DOHH2 (cell line): ENCODE measurements around the gene DEFB113.

Experiments
- H3F3A ChIP-seq: fragments of 200-600 bp; sonication (generic), shearing (Covaris generic); 2 replicates; pipeline ENCODE4 v1.6.0; 2016; ENCODE audit warnings: antibody characterized with exemption, mild to moderate bottlenecking; ENCODE audit not compliant: control insufficient read depth, insufficient read depth
- H3K27ac ChIP-seq: fragments of 200-600 bp; sonication (generic); 2 replicates; pipeline ENCODE4 v1.5.1; 2014; ENCODE audit warnings: low read depth, mild to moderate bottlenecking, low read length, moderate library complexity
- H3K27me3 ChIP-seq: fragments of 200-600 bp; sonication (generic); 2 replicates; pipeline ENCODE4 v1.6.1; 2014; ENCODE audit warnings: mild to moderate bottlenecking, low read length, mixed read lengths; ENCODE audit not compliant: control insufficient read depth
- H3K36me3 ChIP-seq: fragments of 200-600 bp; sonication (generic); 2 replicates; pipeline ENCODE4 v1.6.1; 2014; ENCODE audit warnings: mild to moderate bottlenecking, low read length, moderate library complexity, mixed read lengths; ENCODE audit not compliant: control insufficient read depth
- H3K4me1 ChIP-seq: fragments of 200-600 bp; sonication (generic); 2 replicates; pipeline ENCODE4 v1.6.1; 2014; ENCODE audit warnings: mild to moderate bottlenecking, low read length, mixed read lengths; ENCODE audit not compliant: control insufficient read depth
- H3K4me2 ChIP-seq: fragments of 200-600 bp; sonication (generic); 2 replicates; pipeline ENCODE4 v1.6.0; 2014; ENCODE audit warnings: mild to moderate bottlenecking, low read length, moderate library complexity
- H3K4me3 ChIP-seq: fragments of 200-600 bp; sonication (generic); 2 replicates; pipeline ENCODE4 v1.5.1; 2014; ENCODE audit warnings: mild to moderate bottlenecking, low read length, mixed read lengths
- H3K79me2 ChIP-seq: fragments of 200-600 bp; sonication (generic); 2 replicates; pipeline ENCODE4 v1.6.1; 2014; ENCODE audit warnings: mild to moderate bottlenecking, low read length, mixed read lengths; ENCODE audit not compliant: control insufficient read depth
- H3K9me2 ChIP-seq: fragments of 200-600 bp; sonication (generic); replicated peaks from 2 replicates; pipeline ENCODE4 v1.6.1; 2014; ENCODE audit warnings: mild to moderate bottlenecking, low read length, mixed read lengths; ENCODE audit not compliant: control insufficient read depth
- H3K9me3 ChIP-seq: fragments of 200-600 bp; sonication (generic); 2 replicates; pipeline ENCODE4 v1.6.1; 2014; ENCODE audit warnings: antibody characterized with exemption, low read length, mixed read lengths; ENCODE audit not compliant: control insufficient read depth, insufficient read depth
- H4K20me1 ChIP-seq: fragments of 200-600 bp; sonication (generic); 2 replicates; pipeline ENCODE4 v1.6.0; 2014; ENCODE audit warnings: low read depth, mild to moderate bottlenecking, antibody characterized with exemption, low read length, moderate library complexity; ENCODE audit not compliant: control insufficient read depth, insufficient read depth
- EZH2phosphoT487 ChIP-seq: fragments of 200-600 bp; sonication (generic); IDR thresholded peaks from 2 replicates; pipeline ENCODE4 v1.6.1; 2017; ENCODE audit warnings: borderline replicate concordance, mild to moderate bottlenecking, antibody characterized with exemption, low read length, moderate library complexity, mixed read lengths
- TF ChIP-seq, protein P1 (sequence below): fragments of 200-600 bp; sonication (generic); IDR thresholded peaks from one replicate; pipeline ENCODE4 v1.5.1; 2014; ENCODE audit warnings: antibody characterized with exemption, mild to moderate bottlenecking, low read depth, low read length; ENCODE audit not compliant: poor library complexity, severe bottlenecking

Gene DEFB113, protein sequence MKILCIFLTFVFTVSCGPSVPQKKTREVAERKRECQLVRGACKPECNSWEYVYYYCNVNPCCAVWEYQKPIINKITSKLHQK

GRCh38 chr6:49969605-49970004, at the start of gene DEFB113:
Gene DEFB113, minus strand, starts transcription at chr6:49969625. Its CDS starts 0 bp downstream, at chr6:49969625.
- Histone ChIP-seq H3K36me3 (no peaks in the 10 kb centered on the region), H3K27me3 (no peaks in the 10 kb centered on the region), H4K20me1 (no peaks in the 10 kb centered on the region), H3K9me3 (no peaks in the 10 kb centered on the region), H3K4me2 (no peak within 1 kb of the TSS), H3K27ac (no peak within 1 kb of the TSS), H3F3A (no peaks in the 10 kb centered on the region), H3K79me2 (no peaks in the 10 kb centered on the region), H3K9me2 (no peaks in the 10 kb centered on the region), H3K4me3 (no peak within 1 kb of the TSS), H3K4me1 (no peaks in the 10 kb centered on the region)
- no peak for TF ChIP-seq EZH2phosphoT487
- TF ChIP-seq, protein P1, sequence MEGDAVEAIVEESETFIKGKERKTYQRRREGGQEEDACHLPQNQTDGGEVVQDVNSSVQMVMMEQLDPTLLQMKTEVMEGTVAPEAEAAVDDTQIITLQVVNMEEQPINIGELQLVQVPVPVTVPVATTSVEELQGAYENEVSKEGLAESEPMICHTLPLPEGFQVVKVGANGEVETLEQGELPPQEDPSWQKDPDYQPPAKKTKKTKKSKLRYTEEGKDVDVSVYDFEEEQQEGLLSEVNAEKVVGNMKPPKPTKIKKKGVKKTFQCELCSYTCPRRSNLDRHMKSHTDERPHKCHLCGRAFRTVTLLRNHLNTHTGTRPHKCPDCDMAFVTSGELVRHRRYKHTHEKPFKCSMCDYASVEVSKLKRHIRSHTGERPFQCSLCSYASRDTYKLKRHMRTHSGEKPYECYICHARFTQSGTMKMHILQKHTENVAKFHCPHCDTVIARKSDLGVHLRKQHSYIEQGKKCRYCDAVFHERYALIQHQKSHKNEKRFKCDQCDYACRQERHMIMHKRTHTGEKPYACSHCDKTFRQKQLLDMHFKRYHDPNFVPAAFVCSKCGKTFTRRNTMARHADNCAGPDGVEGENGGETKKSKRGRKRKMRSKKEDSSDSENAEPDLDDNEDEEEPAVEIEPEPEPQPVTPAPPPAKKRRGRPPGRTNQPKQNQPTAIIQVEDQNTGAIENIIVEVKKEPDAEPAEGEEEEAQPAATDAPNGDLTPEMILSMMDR = no peak

DNA sequence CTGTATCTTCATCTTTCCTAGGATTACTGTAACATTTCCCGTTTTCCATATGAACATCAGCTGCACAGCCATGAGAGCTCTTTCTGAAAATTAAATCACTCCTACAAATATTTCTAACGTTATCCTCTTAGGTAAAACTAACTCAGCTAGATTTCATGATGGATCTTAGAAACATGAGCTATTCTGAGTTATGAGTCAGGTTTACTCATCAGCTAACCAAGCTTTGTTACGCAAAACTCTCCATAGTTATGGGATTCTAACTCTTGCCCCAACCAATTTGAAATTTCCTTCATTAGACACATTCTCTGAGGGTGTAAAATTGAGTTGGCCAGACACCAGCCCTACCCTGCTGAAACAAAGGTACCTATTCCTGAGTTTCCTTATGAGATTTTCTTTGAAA, 38.4 kb upstream of the DEFB113 start:
- Histone ChIP-seq H3F3A (no peaks in the 10 kb centered on the region), H4K20me1 (no peaks in the 10 kb centered on the region), H3K36me3 (no peaks in the 10 kb centered on the region), H3K4me3 (no peak overlapping the region), H3K79me2 (no peaks in the 10 kb centered on the region), H3K4me2 (no peak overlapping the region), H3K9me3 (no peaks in the 10 kb centered on the region), H3K9me2 (no peaks in the 10 kb centered on the region), H3K27ac (no peak overlapping the region), H3K27me3 (no peaks in the 10 kb centered on the region), H3K4me1 (no peaks in the 10 kb centered on the region)
- TF ChIP-seq, protein P1 = no peak
- TF ChIP-seq EZH2phosphoT487 = no peak

DNA sequence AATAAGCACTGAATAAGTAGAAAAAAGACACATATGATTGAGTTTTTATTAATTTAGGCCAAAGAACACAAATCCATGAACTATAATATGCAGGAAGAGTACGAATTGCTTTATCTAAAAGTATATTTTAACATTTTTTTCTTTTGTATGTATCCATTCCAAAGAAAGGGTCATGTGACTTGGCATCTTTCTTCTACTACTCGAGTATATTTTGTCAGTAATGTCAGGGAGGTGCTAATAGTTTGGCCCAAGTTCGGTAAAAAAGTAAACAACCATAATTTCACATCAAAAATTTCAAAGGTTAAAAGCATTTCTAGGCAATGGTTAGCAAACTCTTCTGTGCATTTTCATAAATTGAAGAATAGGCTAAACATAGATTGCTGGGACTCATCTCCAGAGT, 33.7 kb upstream of the DEFB113 start:
- Histone ChIP-seq H3K27ac (no peak overlapping the region), H3K9me3 (no peaks in the 10 kb centered on the region), H4K20me1 (no peaks in the 10 kb centered on the region), H3K4me1 (no peaks in the 10 kb centered on the region), H3K79me2 (no peaks in the 10 kb centered on the region), H3K36me3 (no peaks in the 10 kb centered on the region), H3K9me2 (no peaks in the 10 kb centered on the region), H3K4me2 (no peak overlapping the region), H3K27me3 (no peaks in the 10 kb centered on the region), H3F3A (no peaks in the 10 kb centered on the region), H3K4me3 (no peak overlapping the region)
- TF ChIP-seq, protein P1 = no peak
- no peak for TF ChIP-seq EZH2phosphoT487

GRCh38 chr6:49995278-49995677, 25.9 kb upstream of the DEFB113 start:
- Histone ChIP-seq H3K4me1 (no peaks in the 10 kb centered on the region), H3K9me3 (no peaks in the 10 kb centered on the region), H3K79me2 (no peaks in the 10 kb centered on the region), H3K36me3 (no peaks in the 10 kb centered on the region), H3K4me3 (no peak overlapping the region), H3K4me2 (no peak overlapping the region), H3F3A (no peaks in the 10 kb centered on the region), H3K27ac (no peak overlapping the region), H4K20me1 (no peaks in the 10 kb centered on the region), H3K27me3 (no peaks in the 10 kb centered on the region), H3K9me2 (no peaks in the 10 kb centered on the region)
- no peak for TF ChIP-seq EZH2phosphoT487
- TF ChIP-seq, protein P1 = no peak
